SK-N-MC (cell line): ENCODE results near the gene EIF5B.

ENCODE experiments used
- EZH2 ChIP-seq: fragments of 200-600 bp; sonication (generic); IDR thresholded peaks from one replicate; pipeline ENCODE4 v1.6.1; 2017; ENCODE audit warnings: antibody characterized with exemption
- FOXP2 ChIP-seq: optimal IDR thresholded peaks from 2 replicates; pipeline ENCODE3; 2011; ENCODE audit warnings: mild to moderate bottlenecking, moderate library complexity; ENCODE audit not compliant: insufficient read depth; ENCODE audit errors: extremely low read length, control extremely low read depth
- POLR2AphosphoS5 ChIP-seq: IDR thresholded peaks from 2 replicates; pipeline ENCODE4 v1.6.1; 2012; ENCODE audit warnings: mild to moderate bottlenecking, low read depth, low read length, borderline replicate concordance

- TF ChIP-seq EZH2 (no peak), POLR2AphosphoS5 (no peak), FOXP2 (no peak)
These were observed 36.0 kb downstream of the EIF5B start for GRCh38 chr2:99373144-99373543.
